ENCODE results near the gene NUMB. TPM values are rescaled to one million over a fixed set of nuclear protein-coding genes. Genes with fewer than 3 reads are reported as not detected.

The NUMB gene
- total RNA-seq, 1 experiment from 2014 or later: 22.2 TPM

- intact Hi-C loops (cut with micrococcal nuclease): no loop called here
- Histone ChIP-seq H3K4me2 (ENCODE audit: low read length) (no peak overlapping the region), H2AFZ (ENCODE audit: low read length) (no peak overlapping the region), H4K20me1 (ENCODE audit: low read length) (no peaks in the 10 kb centered on the region), H3K79me2 (ENCODE audit: low read length) (no peaks in the 10 kb centered on the region), H3K4me3 (ENCODE audit: low read length) (no peak overlapping the region), H3F3A (ENCODE audit: low read length, unreplicated experiment) (no peaks in the 10 kb centered on the region), H3K36me3 (ENCODE audit: low read depth, low read length) (no peaks in the 10 kb centered on the region; the same call in 1 of the 2 replicates), H3K4me1 (ENCODE audit: insufficient read depth, low read length) (no peaks in the 10 kb centered on the region), H3K9ac (ENCODE audit: low read length) (no peak overlapping the region), H3K9me2 (replicated peaks; ENCODE audit: low read length) (no peaks in the 10 kb centered on the region), H3K27ac (ENCODE audit: low read length) (no peak overlapping the region), H3K27me3 (ENCODE audit: low read length) (no peaks in the 10 kb centered on the region), H3K9me3 (ENCODE audit: low read length) (no peaks in the 10 kb centered on the region)
- no TSS peak for BruUV-seq (replicated peaks)
- DNase-seq: no peak
- POLR2A ChIA-PET (ENCODE audit: unreplicated experiment): no interaction called here
- CTCF ChIA-PET: interaction anchor here (1.0 kb wide), 1 partner anchor 23 kb away, joined by 6 read pairs; no protein-coding TSS in a partner anchor
- TF ChIP-seq EZH2phosphoT487 (IDR thresholded peaks at IDR 0.05; ENCODE audit: borderline replicate concordance, low read length) (no peak), CTCF (conservative IDR thresholded peaks at IDR 0.05; ENCODE audit: low read depth, low read length) (no peak)
- ATAC-seq: no peak
These were observed 186.0 kb downstream of the NUMB start for GRCh38 chr14:73272393-73272792.

GRCh38 chr14:73269729-73270531 is 188.4 kb downstream of the NUMB start:
- Histone ChIP-seq H3K27me3 (ENCODE audit: low read length) (no peaks in the 10 kb centered on the region), H3K4me2 (ENCODE audit: low read length) (peak overlapping the region; percentile 38), H2AFZ (ENCODE audit: low read length) (0 out of 2 replicates have a peak overlapping the region, but pooled peaks have one; percentile 8), H3K9me3 (ENCODE audit: low read length) (no peaks in the 10 kb centered on the region), H3K4me3 (ENCODE audit: low read length) (peak overlapping the region; percentile 28; the same call in 1 of the 2 replicates), H3K9ac (ENCODE audit: low read length) (no peak overlapping the region), H3K27ac (ENCODE audit: low read length) (no peak overlapping the region), H3K4me1 (ENCODE audit: insufficient read depth, low read length) (no peaks in the 10 kb centered on the region), H4K20me1 (ENCODE audit: low read length) (no peaks in the 10 kb centered on the region), H3F3A (ENCODE audit: low read length, unreplicated experiment) (no peaks in the 10 kb centered on the region), H3K79me2 (ENCODE audit: low read length) (no peaks in the 10 kb centered on the region), H3K36me3 (ENCODE audit: low read depth, low read length) (no peaks in the 10 kb centered on the region; the same call in 1 of the 2 replicates), H3K9me2 (replicated peaks; ENCODE audit: low read length) (no peaks in the 10 kb centered on the region)
- CTCF ChIA-PET: no interaction called here
- peak; percentile 42 for ATAC-seq
- BruUV-seq (replicated peaks): no TSS peak
- POLR2A ChIA-PET (ENCODE audit: unreplicated experiment): no interaction called here
- no peak for DNase-seq
- intact Hi-C loops (cut with micrococcal nuclease): no loop called here
- no peak for TF ChIP-seq EZH2 (IDR thresholded peaks at IDR 0.05; ENCODE audit: low read length, unreplicated experiment)
- TF ChIP-seq EZH2phosphoT487 (IDR thresholded peaks at IDR 0.05; ENCODE audit: borderline replicate concordance, low read length): no peak
- no peak for TF ChIP-seq CTCF (conservative IDR thresholded peaks at IDR 0.05; ENCODE audit: low read depth, low read length)

DNA sequence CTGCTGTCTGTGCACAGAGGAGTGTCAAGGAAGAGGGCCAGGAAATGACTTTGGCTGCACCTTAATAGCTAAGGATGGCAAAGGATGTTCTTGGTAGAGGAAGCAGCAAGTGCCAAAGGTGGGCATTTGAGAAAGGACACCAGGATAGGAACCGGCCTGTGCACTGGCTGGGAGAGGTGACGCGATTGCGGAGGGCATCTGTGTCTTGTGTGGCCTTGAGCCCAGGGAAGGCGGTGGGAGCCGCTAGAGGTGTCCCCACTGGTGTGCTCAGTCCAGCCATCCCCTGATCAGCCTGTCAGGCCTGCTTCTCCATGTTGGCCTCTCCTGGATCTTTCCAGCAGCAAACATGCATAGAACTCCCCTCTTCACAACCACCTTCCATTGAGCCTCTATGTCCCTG is 190.9 kb downstream of the NUMB start:
- no TSS peak for BruUV-seq (replicated peaks)
- no peak for ATAC-seq

More for the DNA sequence above, 190.9 kb downstream of the NUMB start:
- H3F3A ChIP-seq (ENCODE audit: low read length, unreplicated experiment): no peaks in the 10 kb centered on the region
- no peaks in the 10 kb centered on the region for H3K9me2 ChIP-seq (replicated peaks; ENCODE audit: low read length)
- POLR2A ChIA-PET (ENCODE audit: unreplicated experiment): interaction anchor here (0.6 kb wide), 1 partner anchor 131 kb away, joined by 3 read pairs; the partner anchor contains the start of gene PSEN1
- no peaks in the 10 kb centered on the region for H3K9me3 ChIP-seq (ENCODE audit: low read length)
- no peaks in the 10 kb centered on the region for H3K4me1 ChIP-seq (ENCODE audit: insufficient read depth, low read length)
- H3K79me2 ChIP-seq (ENCODE audit: low read length): no peaks in the 10 kb centered on the region
- no peak overlapping the region for H2AFZ ChIP-seq (ENCODE audit: low read length)
- intact Hi-C loops (cut with micrococcal nuclease): no loop called here
- H3K36me3 ChIP-seq (ENCODE audit: low read depth, low read length): no peaks in the 10 kb centered on the region
- H3K27ac ChIP-seq (ENCODE audit: low read length): no peak overlapping the region
- no peak for DNase-seq
- no peaks in the 10 kb centered on the region for H4K20me1 ChIP-seq (ENCODE audit: low read length)
- H3K27me3 ChIP-seq (ENCODE audit: low read length): no peaks in the 10 kb centered on the region
- TF ChIP-seq EZH2 (IDR thresholded peaks at IDR 0.05; ENCODE audit: low read length, unreplicated experiment) (no peak), EZH2phosphoT487 (IDR thresholded peaks at IDR 0.05; ENCODE audit: borderline replicate concordance, low read length) (no peak), CTCF (conservative IDR thresholded peaks at IDR 0.05; ENCODE audit: low read depth, low read length) (no peak)
- no peak overlapping the region for H3K9ac ChIP-seq (ENCODE audit: low read length)
- no peak overlapping the region for H3K4me3 ChIP-seq (ENCODE audit: low read length)
- H3K4me2 ChIP-seq (ENCODE audit: low read length): no peak overlapping the region
- CTCF ChIA-PET: no interaction called here
